Measurements from ENCODE around the gene NINJ2.
A peak's percentile ranks its signal among the peaks of the same experiment; 100 is the strongest.
"Not testable (repeated sequence)": the region's sequence is repeated elsewhere in the genome, so short reads cannot be mapped to it uniquely, and the experiment has no call there.

The NINJ2 gene

DNA sequence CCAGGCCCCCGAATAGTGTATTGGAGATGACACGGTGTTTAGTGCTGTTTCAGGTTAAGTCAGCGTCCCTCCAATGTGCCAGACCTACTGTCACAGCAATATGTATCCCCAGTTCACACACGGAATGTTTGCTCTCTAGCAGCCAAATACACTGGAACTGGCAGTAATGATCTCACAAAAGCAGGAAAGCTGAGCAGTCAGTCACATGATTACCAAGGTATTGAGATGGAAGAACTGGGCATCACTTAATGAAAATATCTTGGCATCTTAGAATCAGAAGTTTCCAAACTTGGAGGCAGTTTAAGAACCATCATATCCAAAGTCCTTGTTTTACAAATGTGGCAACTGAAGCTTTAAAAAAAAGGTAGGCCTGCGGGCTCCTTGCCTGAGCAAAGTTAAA is 23.3 kb downstream of the NINJ2 start:
- no peak for DNase-seq

DNA sequence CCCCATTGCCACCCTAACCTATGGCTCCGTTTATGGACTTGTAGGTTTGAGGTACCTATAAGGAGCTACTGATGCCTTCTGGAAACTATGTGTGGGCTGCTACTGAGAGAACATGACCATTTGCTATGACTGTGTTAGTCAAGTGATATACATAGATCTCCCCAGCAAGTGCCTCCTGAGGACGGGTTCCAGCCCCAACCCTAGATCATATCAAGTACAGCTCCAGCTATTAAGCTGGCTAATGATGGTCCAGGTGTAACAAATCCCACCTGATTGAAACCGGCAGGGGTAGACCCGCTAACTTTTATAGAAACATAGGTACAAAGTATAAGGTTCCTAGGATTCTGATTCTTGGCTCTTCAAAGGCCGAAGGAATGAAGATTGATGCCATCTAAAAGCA is 23.7 kb downstream of the NINJ2 start:
- DNase-seq: no peak

- no peak for DNase-seq
Observed at GRCh38 chr12:638953-639557, 24.2 kb downstream of the NINJ2 start.

DNA sequence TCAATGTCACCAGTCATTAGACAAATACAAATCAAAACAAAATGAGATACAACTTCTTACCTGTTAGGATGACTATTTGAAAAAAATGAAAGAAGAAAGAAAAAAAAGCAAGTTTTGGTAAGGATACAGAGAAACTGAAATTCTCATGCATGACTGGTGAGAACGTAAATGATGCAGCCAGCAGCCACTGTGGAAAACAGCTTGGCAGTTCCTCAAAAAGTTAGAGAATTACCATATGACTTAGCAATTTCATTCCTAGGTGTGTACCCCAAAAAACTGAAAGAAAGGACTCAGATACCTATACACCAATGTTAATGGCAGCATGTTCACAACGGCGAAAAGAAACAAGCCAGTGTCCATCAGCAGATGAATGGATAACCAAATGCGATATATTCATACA is 26.6 kb downstream of the NINJ2 start:
- no peak for DNase-seq

- no peak for DNase-seq
Observed at GRCh38 chr12:633731-634130, 29.5 kb downstream of the NINJ2 start.

DNA sequence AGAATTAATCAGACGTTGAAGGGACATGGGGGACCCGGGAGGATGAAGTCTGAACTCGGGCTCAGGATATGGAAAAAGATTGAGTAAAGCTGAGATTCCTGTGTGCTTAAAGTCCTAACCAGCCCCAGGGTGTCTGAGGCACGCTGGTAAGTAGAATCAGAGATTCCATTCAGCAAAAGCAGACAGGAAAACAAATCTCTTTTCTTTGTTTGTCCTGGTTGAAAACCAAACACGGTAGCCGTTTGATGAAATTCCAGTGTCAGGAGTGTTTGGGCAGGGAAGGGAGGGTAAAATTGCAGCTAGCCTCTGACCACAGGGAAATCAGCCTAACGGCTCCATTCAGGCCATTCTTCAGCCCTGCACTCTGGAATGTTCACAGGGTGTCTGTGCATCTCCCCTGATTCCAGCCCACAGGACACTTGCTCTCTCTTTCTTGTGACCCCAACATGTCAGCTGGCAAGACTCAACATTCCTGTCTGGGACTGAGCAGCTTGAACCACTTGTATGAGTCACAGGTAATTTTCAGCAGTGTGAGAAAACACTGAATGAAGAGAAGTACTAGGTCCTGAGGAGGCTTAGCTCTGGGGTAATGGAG is 31.0 kb downstream of the NINJ2 start:
- DNase-seq: peak; percentile 52

GRCh38 chr12:630656-631632 is 32.3 kb downstream of the NINJ2 start:
- DNase-seq: no peak

DNA sequence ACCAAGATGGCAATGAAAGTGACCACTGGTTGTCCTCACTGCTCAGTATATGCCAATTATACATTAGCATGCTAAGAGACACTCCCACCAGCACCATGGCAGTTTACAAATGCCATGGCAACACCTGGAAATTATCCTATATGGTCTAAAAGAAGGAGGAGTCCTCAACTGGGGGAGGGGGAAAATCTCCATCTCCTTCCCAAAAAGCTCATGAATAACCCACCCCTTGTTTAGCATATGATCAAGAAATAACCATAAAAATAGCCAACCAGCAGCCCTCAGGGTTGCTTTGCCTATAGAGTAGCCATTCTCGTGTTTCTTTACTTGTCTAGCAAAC is 34.5 kb downstream of the NINJ2 start:
- not testable (repeated sequence) for DNase-seq

DNA sequence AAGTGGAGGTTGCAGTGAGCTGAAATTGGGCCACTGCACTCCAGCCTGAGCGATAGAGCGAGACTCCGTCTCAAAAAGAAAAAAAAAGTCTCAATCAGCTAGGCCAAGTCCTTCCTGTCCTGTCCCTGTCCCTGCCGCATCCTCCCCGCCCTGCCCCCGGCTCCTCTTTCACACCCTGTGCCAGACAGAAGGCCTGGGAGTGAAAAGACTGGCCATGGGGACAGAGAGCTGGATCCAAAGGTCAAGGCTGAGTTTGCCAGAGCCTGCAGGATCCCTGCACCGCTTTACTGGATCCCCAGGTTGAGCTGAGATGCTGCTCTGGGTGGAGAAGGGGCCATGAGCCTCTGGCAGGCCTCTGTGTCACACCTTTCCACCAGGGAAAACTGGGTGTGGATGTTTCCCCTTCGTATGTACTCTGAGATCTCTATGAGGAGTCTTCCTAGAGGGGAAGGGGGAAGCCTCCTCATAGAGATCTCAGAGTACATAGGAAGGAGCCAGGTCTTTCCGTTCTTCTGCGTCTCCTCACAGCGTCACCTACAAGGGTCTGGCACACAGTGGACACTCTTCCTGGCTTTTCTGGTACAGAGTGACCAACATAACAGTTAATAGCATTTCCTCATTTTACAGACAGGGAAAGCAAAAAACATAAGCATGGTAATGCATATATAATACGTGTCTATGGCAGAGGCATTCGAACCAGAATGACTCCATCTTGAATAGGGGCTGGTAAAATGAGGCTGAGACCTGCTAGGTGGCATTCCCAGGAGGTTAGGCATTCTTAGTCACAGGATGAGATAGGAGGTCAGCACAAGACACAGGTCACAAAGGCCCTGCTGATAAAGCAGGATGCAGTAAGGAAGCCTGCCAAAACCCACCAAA is 35.1 kb downstream of the NINJ2 start:
- no peak for DNase-seq

- DNase-seq: no peak
Observed at GRCh38 chr12:627285-627684, 36.0 kb downstream of the NINJ2 start.

DNA sequence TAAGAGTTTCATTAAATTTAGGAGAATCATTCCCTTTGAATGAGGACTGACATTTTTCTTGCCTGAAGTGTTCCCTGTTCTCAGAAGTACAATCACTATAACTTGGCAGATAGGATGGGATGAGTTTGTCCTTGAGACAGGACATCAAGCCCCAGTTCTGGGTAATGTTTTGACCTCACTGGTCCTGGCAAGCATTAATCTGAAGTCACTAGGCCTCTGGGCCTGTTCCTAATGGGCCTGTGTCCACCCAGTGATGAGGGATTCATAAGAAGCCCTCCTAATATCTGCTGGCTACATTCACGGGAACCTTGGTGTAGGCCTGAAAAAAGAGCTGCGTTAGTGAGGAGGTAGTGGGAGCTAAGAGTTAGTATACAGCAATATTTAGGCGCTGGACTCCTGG is 37.2 kb downstream of the NINJ2 start:
- DNase-seq: no peak

DNA sequence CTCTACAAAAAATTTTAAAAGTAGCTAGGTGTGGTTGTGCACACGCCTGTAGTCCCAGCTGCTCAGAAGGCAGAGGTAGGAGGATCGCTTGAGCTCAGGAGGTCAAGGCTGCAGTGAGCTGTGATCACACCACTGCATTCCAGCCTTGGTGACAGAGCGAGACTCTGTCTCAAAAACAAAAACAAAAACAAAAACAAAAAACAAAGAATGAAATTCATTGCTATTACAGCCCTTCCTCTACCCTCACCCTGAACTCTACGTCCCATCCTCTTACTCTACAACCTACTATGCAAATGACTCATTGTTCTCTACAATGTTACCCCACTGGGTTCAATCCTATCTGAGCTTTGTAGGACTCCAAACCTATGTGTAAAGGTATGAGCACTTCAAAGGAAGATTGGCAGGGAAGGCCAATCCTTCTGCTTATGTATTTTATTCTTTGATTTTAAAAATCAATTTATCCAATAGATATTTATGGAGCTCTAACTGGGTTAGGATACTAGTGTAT is 39.3 kb downstream of the NINJ2 start:
- no peak for DNase-seq

DNA sequence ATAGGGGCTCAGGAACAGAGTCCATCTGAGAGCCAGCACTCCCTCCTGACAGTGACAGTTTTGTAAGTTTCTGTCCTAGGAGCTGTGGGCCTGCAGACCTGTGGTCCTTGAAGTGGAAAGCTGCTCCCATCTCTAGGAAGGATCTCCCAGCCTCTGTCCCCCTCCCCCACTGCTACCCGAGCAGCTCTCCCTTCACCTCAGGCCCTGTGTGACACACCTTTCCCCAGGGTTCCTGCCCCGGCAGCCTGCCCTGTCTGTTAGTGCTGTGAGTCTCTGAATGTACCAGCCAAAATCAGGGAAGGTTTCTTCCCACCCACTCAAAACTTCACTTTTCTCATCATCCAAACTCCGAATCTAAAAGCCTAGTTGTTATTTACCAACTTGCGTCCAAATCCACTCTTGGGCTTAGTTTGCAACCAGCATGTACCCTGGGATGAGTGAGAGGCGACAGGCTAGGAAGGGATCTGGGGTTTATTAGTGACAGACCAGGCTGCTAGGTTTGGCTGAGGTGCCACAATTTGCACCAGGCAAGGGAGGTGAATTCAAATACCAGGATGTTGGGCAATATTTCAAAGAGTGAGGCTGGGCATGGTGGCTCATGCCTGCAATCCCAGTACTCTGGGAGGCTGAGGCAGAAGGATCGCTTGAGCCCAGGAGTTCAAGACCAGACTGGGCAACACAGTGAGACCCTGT is 39.9 kb downstream of the NINJ2 start:
- DNase-seq: no peak

GRCh38 chr12:622416-622815 is 40.8 kb downstream of the NINJ2 start:
- DNase-seq: no peak

GRCh38 chr12:619346-619745 is 43.9 kb downstream of the NINJ2 start:
- DNase-seq: no peak

DNA sequence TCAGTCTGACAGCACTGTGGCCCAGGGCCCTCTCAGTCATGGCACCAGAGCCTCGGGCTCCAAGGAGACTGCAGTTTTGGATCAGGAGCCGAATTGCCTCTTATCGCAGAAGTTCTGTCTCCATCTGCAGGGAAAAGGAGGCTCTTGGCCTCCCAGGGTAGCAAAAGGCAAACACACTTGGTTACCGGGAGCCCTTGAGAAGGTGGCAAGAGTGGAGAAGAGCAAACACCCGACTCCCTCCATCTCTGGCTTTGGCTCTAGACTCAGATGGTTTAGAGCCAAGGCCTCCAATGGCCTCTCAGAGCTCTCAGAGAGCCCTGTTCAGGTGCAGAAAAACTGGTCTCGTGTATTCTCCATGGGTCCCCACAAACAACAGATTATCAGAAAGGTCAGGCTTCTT is 44.6 kb downstream of the NINJ2 start:
- DNase-seq: no peak

DNA sequence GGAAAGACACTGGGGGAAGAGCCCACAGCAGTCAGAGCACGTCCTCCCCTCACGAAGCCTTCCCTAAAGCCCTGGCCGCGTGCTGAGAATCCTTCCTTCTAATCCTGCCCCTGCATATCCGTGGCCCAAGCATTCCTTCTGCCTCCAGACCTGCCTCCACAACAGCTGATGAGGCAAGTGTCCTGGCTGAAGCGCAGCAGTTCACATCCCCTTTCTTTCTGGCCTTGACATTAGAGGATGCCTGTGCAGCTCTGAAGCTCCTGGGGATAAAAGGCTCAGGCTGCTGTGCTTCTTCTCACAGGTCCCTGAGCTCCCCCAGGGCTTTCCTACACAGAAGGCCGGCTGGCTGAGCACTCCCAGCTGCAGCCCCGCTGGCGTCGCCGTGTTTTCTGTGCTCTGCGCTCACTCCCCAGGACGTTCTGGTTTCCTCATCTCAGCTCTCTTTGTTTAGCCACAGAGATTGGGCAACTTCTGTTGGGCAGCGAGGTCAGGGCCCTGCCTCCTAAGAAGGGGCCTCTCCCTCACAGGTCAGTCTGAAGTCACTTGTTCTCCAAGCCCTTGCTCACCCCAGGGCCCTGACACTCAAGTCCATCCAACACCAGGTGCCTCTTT is 45.8 kb downstream of the NINJ2 start:
- DNase-seq: peak; percentile 31

- DNase-seq: no peak
Observed at GRCh38 chr12:615620-616019, 47.6 kb downstream of the NINJ2 start.

DNA sequence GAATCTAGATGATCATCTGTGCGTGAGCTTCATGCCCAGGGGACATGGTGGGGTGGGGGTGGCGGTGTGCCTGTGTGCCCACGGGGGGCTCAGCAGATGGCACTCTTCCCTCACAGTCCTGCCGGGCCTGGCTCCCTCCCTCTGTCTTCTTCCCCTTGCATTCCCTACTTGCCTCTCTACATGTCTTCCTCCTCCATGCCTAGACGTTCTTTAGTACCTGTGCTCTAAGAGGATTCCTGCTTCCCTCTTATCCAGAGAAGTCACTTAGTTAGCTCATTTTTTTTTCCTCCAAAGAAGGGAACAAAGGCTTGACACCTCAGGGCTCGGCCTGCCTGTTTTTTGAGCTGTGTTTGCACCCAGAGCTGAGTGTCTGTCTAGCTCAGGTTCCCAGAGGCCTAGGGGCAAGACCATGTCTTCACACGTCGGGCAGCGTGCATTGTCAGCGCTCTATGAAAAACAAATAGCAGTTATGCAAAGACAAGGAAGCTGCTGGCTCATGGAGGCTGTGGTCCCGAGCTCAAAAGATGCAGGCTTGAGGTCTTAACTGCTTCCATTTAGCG is 48.8 kb downstream of the NINJ2 start:
- peak; percentile 33 for DNase-seq

DNA sequence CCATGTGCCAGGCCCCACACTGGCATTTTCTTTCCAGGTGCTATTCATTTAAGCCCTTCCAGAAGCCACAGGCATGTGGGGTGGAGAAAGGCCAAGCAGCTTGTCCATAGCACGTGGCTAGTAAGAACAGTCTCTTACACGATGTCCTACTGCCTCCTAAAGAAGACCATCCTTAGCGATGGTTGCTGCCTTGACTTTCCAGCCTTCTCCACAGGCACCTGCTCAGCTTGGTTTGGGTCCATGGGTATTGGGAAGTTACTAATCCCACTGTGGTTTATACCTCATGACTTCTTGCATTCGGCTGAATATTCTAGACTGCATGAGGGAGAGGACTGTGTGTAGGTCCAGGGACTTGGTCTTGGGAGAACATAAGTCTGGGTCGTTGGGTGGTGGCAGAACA is 49.2 kb downstream of the NINJ2 start:
- no peak for DNase-seq

- no peak for DNase-seq
Observed at GRCh38 chr12:612886-613285, 50.4 kb downstream of the NINJ2 start.
